ENCODE data around the gene SF1. TPM values are rescaled to one million over a fixed set of nuclear protein-coding genes. Genes with fewer than 3 reads are reported as not detected.
"Not testable (repeated sequence)": the region's sequence is repeated elsewhere in the genome, so short reads cannot be mapped to it uniquely, and the experiment has no call there.

The SF1 gene
- total and polyA plus RNA-seq, 11 donors = 59.2 to 349 (median 152) TPM

DNA sequence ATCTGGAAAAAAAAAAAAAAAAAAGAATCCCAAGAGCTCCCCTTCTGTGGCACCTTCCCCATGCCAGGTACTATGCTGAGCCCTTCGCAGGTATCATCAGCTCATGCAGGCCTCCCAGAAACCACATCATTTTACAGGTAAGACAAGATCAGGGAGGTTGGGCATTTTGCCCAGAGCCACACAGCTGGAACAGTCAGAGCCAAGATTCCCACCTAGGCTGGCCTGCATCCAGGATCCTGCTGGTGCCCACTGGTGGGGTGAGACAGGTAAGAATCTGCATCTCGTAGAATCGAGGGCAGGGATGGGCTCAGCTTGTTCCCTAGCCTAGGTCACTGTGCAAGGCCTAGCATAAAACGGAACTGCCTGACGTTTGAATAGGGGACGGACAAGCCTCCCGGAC, 47.7 kb upstream of the SF1 start:
- intact Hi-C loops (cut with DNase I) = no loop called here
- Histone ChIP-seq H3K4me3 (no peak overlapping the region), H3K4me1 (no peaks in the 10 kb centered on the region), H3K27me3 (no peaks in the 10 kb centered on the region), H3K27ac (no peak overlapping the region), H3K36me3 (no peaks in the 10 kb centered on the region), H3K9me3 (no peaks in the 10 kb centered on the region)
- ATAC-seq (no peak), DNase-seq (no peak)
- no peak for TF ChIP-seq POLR2A (IDR thresholded peaks at IDR 0.05)
- TF ChIP-seq, protein P1, sequence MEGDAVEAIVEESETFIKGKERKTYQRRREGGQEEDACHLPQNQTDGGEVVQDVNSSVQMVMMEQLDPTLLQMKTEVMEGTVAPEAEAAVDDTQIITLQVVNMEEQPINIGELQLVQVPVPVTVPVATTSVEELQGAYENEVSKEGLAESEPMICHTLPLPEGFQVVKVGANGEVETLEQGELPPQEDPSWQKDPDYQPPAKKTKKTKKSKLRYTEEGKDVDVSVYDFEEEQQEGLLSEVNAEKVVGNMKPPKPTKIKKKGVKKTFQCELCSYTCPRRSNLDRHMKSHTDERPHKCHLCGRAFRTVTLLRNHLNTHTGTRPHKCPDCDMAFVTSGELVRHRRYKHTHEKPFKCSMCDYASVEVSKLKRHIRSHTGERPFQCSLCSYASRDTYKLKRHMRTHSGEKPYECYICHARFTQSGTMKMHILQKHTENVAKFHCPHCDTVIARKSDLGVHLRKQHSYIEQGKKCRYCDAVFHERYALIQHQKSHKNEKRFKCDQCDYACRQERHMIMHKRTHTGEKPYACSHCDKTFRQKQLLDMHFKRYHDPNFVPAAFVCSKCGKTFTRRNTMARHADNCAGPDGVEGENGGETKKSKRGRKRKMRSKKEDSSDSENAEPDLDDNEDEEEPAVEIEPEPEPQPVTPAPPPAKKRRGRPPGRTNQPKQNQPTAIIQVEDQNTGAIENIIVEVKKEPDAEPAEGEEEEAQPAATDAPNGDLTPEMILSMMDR (IDR thresholded peaks at IDR 0.05) = no peak
- WGBS, 4 donors = 85 to 95% (median 89%) methylated on average over 3 to 7 of the region's 7 CpGs

DNA sequence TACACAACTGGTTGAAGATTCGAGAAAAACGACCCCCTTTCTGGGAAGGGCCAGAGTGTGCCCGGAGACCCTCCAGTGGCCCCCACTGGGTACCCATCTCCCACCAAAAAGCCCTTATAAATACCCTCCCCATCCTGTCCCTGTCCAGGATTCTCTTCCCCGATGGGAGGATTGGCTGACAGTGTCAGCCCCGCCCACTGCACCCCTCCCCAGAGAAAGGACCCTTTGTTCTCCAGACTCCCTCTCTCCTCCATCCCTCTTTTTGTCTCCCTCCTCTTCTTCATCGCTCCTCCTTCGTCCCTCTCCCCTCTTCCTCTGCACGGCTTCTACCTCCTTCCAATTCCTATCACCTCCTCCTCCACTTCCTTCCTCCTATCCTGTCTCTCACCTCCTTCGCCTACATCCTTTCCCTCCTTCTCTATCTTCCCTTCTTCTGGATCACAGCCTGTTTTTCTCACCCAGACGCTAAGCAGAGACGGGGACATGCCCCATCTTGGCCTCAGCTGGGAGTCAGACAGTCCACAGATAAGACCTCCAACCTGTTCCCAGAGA, 45.3 kb upstream of the SF1 start:
- no peak for DNase-seq
- no peaks in the 10 kb centered on the region for H3K36me3 ChIP-seq
- no peaks in the 10 kb centered on the region for H3K9me3 ChIP-seq
- 54 to 62% (median 55%) methylated on average over 11 of the region's 11 CpGs for WGBS, 4 donors
- H3K27me3 ChIP-seq = no peaks in the 10 kb centered on the region
- no peak for ATAC-seq
- intact Hi-C loops (cut with DNase I) = no loop called here
- TF ChIP-seq, protein P1 (IDR thresholded peaks at IDR 0.05) = no peak
- TF ChIP-seq POLR2A (IDR thresholded peaks at IDR 0.05) = no peak
- no peak overlapping the region for H3K27ac ChIP-seq
- no peak overlapping the region for H3K4me3 ChIP-seq
- H3K4me1 ChIP-seq = no peaks in the 10 kb centered on the region

DNA sequence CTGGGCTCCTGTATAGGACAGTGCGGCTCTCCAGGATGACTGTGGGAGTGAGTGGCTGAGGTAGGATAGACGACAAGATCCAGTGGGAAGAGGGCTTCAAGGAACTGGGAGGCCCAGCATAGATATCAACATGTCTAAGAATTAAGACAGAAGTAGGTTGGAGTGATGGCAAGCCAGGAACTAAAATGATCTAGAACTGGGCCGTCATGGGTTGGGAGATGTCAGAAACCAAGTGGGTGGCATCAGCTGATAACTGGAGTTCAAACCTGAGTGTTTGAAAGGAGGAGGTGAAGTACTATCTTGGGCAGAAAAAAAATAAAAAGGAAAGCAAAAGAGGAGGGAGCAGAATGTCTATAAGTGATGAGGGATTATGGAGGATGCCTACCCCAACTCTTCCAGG, 39.1 kb upstream of the SF1 start:
- no peaks in the 10 kb centered on the region for H3K36me3 ChIP-seq
- TF ChIP-seq POLR2A (IDR thresholded peaks at IDR 0.05) = no peak
- TF ChIP-seq, protein P1 (IDR thresholded peaks at IDR 0.05) = no peak
- WGBS, 4 donors = 76 to 89% (median 80%) methylated on average over 3 of the region's 3 CpGs
- intact Hi-C loops (cut with DNase I) = no loop called here
- H3K27ac ChIP-seq = no peak overlapping the region
- DNase-seq (no peak), ATAC-seq (no peak)
- H3K4me1 ChIP-seq = no peaks in the 10 kb centered on the region
- H3K9me3 ChIP-seq = no peaks in the 10 kb centered on the region
- H3K4me3 ChIP-seq = no peak overlapping the region
- no peaks in the 10 kb centered on the region for H3K27me3 ChIP-seq

DNA sequence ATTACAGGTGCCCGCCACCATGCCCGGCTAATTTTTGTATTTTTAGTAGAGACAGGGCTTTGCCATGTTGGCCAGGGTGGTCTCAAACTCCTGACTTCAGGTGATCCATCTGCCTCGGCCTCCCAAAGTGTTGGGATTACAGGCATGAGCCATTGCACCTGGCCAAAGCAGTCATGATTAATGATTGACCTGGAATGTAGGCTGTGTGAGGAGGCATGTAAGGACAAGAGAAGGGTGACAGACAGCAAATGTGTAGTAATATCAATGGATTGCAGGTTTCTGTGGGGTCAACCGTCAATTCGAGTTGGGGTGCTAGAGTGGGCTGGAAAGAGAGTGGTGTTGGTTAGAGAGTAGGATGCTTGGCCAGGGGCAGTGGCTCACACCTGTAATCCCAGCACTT, 37.1 kb upstream of the SF1 start:
- intact Hi-C loops (cut with DNase I); H3K27ac ChIP-seq; H3K36me3 ChIP-seq; ATAC-seq; H3K4me3 ChIP-seq; H3K4me1 ChIP-seq; H3K27me3 ChIP-seq; H3K9me3 ChIP-seq; DNase-seq: not testable (repeated sequence)
- 87 to 94% (median 89%) methylated on average over 5 of the region's 5 CpGs for WGBS, 4 donors

DNA sequence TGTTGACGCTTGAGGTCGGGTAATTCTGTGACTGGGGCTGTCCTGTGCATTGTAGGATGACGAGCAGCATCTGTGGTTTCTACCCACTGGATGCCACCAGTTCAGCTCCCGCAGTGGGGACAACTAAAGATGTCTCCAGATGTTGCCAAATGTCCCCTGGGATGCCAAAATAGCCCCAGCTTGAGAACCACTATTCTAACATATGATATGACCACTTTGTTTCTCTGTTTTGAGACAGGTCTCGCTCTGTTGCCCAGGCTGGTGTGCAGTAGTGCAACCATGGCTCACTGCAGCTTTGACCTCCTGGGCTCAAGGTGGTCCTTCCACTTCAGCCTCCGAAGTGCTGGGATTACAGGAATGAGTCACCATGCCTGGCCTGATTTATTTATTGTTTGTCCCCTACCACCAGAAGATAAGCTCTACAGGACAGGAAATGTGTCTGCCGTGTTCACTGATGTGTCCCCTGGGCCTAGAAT, 36.4 kb upstream of the SF1 start:
- WGBS, 4 donors = 61 to 65% (median 63%) methylated on average over 7 of the region's 7 CpGs
- intact Hi-C loops (cut with DNase I) = no loop called here
- no peak overlapping the region for H3K27ac ChIP-seq
- H3K4me1 ChIP-seq = peaks cover 0 to 7% (median 2%) of the 10 kb centered on the region in 12 donors
- TF ChIP-seq, protein P1 (IDR thresholded peaks at IDR 0.05) = no peak
- no peak for TF ChIP-seq POLR2A (IDR thresholded peaks at IDR 0.05)
- no peaks in the 10 kb centered on the region for H3K9me3 ChIP-seq
- H3K27me3 ChIP-seq = no peaks in the 10 kb centered on the region
- no peaks in the 10 kb centered on the region for H3K36me3 ChIP-seq
- H3K4me3 ChIP-seq = no peak overlapping the region
- no peak for ATAC-seq
- DNase-seq = no peak
